SK-N-SH treated with all-trans-retinoic acid at 6 μM for 48 hours (cell line): ENCODE data around the gene SMIM14.

Source experiments
- ARNTL ChIP-seq: fragments of 450-650 bp; formaldehyde crosslinking; IDR thresholded peaks from 2 replicates; pipeline ENCODE4 v1.5.0; 2020; ENCODE audit warnings: low read depth, mild to moderate bottlenecking, moderate library complexity, borderline replicate concordance
- BACH2 ChIP-seq: fragments of 250-450 bp; sonication (Bioruptor Pico); IDR thresholded peaks from 2 replicates; pipeline ENCODE4 v1.9.0; 2021; ENCODE audit warnings: mild to moderate bottlenecking, borderline replicate concordance
- CSDC2 ChIP-seq: fragments of 250-450 bp; sonication (Bioruptor Pico); IDR thresholded peaks from 2 replicates; pipeline ENCODE4 v1.5.0; 2020; ENCODE audit warnings: mild to moderate bottlenecking, moderate library complexity
- GLIS3 ChIP-seq: fragments of 250-450 bp; sonication (Bioruptor Pico); IDR thresholded peaks from 2 replicates; pipeline ENCODE4 v1.5.0; 2020; ENCODE audit warnings: mild to moderate bottlenecking, moderate library complexity
- ISL1 ChIP-seq: fragments of 250-450 bp; sonication (Bioruptor Pico); IDR thresholded peaks from 2 replicates; pipeline ENCODE4 v2.1.2; 2022; ENCODE audit warnings: mild to moderate bottlenecking, moderate library complexity
- RARB ChIP-seq: fragments of 250-450 bp; sonication (Bioruptor Pico); IDR thresholded peaks from 2 replicates; pipeline ENCODE4 v1.8.0; 2021; ENCODE audit warnings: mild to moderate bottlenecking, moderate library complexity
- ZFP3 ChIP-seq: fragments of 250-450 bp; sonication (Bioruptor Pico); IDR thresholded peaks from 2 replicates; pipeline ENCODE4 v1.5.0; 2020; ENCODE audit warnings: mild to moderate bottlenecking, moderate library complexity
- ZFP30 ChIP-seq: fragments of 450-650 bp; formaldehyde crosslinking; IDR thresholded peaks from 2 replicates; pipeline ENCODE4 v1.5.0; 2022; ENCODE audit warnings: mild to moderate bottlenecking, moderate library complexity
- ZNF565 ChIP-seq: fragments of 450-650 bp; formaldehyde crosslinking; conservative IDR thresholded peaks from 2 replicates; pipeline ENCODE4 v1.5.0; 2020; ENCODE audit warnings: low read depth, mild to moderate bottlenecking, moderate library complexity
- TF ChIP-seq, protein P1 (sequence below): fragments of 250-450 bp; sonication (Bioruptor Pico); IDR thresholded peaks from 2 replicates; pipeline ENCODE4 v1.5.1; 2021; ENCODE audit warnings: mild to moderate bottlenecking, moderate library complexity
- TF ChIP-seq, protein P2 (sequence below): fragments of 250-450 bp; sonication (Bioruptor Pico); IDR thresholded peaks from 2 replicates; pipeline ENCODE4 v1.5.1; 2020; ENCODE audit warnings: low read depth, mild to moderate bottlenecking, moderate library complexity
- TF ChIP-seq, protein P3 (sequence below): fragments of 250-450 bp; sonication (Bioruptor Pico); IDR thresholded peaks from 2 replicates; pipeline ENCODE4 v1.5.0; 2020; ENCODE audit warnings: mild to moderate bottlenecking, moderate library complexity
- TF ChIP-seq, protein P4 (sequence below): fragments of 250-450 bp; sonication (Bioruptor Pico); IDR thresholded peaks from 2 replicates; pipeline ENCODE4 v1.8.0; 2020; ENCODE audit warnings: mild to moderate bottlenecking, moderate library complexity, borderline replicate concordance

DNA sequence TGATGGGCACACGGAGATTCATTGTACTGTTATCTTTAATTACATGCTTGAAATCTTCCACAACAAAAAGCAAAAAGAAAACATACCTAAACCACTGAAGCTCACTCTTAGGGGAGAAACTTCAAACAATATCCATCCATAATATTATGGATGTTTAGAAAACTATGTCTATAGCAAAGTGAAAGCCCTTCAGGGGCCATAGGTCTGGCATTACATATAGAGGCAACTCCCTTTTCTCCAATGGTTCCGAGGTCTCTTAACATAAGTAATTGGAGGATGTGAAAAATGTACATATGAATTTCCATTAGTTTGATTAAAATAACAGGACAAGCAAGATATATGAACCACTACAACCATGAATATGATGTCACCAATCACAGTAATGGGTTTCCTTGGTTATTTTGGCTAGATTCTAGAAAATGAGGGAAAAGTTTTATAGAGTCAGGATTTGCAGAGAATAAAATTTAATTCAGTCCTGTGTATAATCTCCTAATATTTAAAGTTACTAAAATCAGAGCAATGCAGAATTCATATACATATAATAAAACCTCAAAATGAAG lies 122.2 kb downstream of the SMIM14 start:
- TF ChIP-seq ZFP30 (CRISPR knock-in tag) (no peak), ZNF565 (CRISPR knock-in tag) (no peak), ZFP3 (CRISPR knock-in tag) (no peak), BACH2 (CRISPR knock-in tag) (no peak), ISL1 (CRISPR knock-in tag) (no peak), RARB (CRISPR knock-in tag) (no peak), GLIS3 (CRISPR knock-in tag) (no peak), CSDC2 (CRISPR knock-in tag) (no peak), ARNTL (CRISPR knock-in tag) (no peak)
- TF ChIP-seq, protein P1, sequence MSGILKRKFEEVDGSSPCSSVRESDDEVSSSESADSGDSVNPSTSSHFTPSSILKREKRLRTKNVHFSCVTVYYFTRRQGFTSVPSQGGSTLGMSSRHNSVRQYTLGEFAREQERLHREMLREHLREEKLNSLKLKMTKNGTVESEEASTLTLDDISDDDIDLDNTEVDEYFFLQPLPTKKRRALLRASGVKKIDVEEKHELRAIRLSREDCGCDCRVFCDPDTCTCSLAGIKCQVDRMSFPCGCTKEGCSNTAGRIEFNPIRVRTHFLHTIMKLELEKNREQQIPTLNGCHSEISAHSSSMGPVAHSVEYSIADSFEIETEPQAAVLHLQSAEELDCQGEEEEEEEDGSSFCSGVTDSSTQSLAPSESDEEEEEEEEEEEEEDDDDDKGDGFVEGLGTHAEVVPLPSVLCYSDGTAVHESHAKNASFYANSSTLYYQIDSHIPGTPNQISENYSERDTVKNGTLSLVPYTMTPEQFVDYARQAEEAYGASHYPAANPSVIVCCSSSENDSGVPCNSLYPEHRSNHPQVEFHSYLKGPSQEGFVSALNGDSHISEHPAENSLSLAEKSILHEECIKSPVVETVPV (CRISPR knock-in tag), result no peak
- TF ChIP-seq, protein P2, sequence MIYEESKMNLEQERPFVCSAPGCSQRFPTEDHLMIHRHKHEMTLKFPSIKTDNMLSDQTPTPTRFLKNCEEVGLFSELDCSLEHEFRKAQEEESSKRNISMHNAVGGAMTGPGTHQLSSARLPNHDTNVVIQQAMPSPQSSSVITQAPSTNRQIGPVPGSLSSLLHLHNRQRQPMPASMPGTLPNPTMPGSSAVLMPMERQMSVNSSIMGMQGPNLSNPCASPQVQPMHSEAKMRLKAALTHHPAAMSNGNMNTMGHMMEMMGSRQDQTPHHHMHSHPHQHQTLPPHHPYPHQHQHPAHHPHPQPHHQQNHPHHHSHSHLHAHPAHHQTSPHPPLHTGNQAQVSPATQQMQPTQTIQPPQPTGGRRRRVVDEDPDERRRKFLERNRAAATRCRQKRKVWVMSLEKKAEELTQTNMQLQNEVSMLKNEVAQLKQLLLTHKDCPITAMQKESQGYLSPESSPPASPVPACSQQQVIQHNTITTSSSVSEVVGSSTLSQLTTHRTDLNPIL (CRISPR knock-in tag), result no peak
- TF ChIP-seq, protein P3, sequence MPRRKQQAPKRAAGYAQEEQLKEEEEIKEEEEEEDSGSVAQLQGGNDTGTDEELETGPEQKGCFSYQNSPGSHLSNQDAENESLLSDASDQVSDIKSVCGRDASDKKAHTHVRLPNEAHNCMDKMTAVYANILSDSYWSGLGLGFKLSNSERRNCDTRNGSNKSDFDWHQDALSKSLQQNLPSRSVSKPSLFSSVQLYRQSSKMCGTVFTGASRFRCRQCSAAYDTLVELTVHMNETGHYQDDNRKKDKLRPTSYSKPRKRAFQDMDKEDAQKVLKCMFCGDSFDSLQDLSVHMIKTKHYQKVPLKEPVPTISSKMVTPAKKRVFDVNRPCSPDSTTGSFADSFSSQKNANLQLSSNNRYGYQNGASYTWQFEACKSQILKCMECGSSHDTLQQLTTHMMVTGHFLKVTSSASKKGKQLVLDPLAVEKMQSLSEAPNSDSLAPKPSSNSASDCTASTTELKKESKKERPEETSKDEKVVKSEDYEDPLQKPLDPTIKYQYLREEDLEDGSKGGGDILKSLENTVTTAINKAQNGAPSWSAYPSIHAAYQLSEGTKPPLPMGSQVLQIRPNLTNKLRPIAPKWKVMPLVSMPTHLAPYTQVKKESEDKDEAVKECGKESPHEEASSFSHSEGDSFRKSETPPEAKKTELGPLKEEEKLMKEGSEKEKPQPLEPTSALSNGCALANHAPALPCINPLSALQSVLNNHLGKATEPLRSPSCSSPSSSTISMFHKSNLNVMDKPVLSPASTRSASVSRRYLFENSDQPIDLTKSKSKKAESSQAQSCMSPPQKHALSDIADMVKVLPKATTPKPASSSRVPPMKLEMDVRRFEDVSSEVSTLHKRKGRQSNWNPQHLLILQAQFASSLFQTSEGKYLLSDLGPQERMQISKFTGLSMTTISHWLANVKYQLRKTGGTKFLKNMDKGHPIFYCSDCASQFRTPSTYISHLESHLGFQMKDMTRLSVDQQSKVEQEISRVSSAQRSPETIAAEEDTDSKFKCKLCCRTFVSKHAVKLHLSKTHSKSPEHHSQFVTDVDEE (CRISPR knock-in tag), result no peak
- TF ChIP-seq, protein P4, sequence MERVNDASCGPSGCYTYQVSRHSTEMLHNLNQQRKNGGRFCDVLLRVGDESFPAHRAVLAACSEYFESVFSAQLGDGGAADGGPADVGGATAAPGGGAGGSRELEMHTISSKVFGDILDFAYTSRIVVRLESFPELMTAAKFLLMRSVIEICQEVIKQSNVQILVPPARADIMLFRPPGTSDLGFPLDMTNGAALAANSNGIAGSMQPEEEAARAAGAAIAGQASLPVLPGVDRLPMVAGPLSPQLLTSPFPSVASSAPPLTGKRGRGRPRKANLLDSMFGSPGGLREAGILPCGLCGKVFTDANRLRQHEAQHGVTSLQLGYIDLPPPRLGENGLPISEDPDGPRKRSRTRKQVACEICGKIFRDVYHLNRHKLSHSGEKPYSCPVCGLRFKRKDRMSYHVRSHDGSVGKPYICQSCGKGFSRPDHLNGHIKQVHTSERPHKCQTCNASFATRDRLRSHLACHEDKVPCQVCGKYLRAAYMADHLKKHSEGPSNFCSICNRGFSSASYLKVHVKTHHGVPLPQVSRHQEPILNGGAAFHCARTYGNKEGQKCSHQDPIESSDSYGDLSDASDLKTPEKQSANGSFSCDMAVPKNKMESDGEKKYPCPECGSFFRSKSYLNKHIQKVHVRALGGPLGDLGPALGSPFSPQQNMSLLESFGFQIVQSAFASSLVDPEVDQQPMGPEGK (CRISPR knock-in tag), result no peak
